Activated CD8-positive, alpha-beta memory T cell treated with anti-CD3 and anti-CD28 coated beads, Interleukin-2, amount 50 U/mL, for 48 hours (primary cell): ENCODE data around the gene C1QTNF1.
"Not testable (repeated sequence)": the region's sequence is repeated elsewhere in the genome, so short reads cannot be mapped to it uniquely, and the experiment has no call there.

ENCODE experiments used
- DNase-seq: peaks from one replicate; pipeline ENCODE4 v3.0.0-alpha.2; 2020

C1QTNF1 gene

DNA sequence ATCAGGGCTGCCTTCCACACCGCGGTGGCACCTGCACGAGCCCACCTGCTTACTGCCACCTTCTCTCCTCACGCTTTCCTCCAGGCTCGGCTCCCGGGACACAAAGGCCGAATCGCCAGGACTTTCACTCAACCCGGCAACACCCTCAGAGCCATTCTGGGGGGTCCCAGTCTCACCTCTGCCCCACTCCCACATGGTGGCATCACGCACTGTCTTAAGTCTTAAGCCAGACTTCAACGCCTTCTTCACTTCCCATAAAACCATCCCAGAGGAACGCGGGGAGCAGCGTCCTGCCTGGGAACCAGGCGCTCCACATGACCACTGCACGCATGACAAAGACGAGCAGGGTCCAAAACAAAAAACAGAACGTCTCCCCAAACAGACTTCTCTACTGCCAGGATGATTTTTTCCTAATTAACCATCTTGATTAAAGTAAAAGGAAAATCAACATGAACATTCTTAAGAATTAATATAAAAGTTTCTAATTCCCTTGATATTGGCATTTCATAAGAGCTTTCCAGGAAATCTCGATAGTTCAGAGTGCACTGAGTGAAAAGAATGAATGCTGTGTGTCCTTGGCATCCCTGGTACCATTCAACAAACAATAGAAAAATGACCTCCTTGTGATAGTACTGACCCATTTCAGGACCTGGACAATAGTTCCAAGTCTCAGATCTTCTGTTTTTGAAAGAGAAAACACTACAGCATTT, 17.0 kb upstream of the C1QTNF1 start:
- peak; percentile 40 for DNase-seq

DNA sequence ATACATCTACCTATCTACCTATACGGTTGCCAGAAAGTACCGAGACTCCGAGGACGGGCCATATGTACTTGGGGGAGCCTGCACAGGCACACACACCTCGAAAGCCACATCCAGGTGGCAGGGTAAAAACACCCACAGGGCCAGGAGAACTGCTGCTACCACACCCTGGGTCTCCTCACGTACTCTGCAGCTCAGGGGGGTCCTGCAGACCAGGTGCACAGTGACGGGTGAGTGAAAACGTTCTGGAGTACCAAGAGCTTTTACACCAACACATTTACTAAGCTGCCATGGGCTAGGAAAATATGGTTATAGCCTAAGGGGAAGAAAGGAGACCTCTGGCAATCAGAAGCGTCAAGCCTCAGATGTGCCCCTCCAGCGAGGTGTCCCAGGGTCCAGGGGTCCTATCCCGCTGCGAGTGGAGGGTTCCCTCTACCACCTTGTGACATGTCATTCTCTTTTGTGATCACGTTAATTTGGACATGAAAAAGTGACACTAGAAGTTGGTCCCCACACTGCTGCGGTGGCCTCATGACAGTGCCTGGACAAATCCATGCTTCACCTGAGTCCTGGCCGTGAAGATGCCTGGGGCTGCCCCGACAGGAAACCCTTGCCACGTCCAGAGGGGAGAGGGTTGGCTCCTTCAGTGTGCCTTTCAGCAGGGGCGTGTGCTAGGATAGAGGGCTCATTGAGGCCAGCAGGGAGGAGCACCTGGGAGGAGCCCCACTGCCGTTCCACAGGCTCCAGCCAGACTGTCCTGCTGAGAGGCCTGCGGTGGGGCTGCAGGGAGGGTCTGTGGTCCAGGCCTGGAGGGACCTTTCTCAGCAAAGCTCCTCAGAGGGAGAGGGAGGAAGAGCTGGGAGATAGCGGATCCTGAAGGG, 16.2 kb upstream of the C1QTNF1 start:
- peak; percentile 52 for DNase-seq

DNA sequence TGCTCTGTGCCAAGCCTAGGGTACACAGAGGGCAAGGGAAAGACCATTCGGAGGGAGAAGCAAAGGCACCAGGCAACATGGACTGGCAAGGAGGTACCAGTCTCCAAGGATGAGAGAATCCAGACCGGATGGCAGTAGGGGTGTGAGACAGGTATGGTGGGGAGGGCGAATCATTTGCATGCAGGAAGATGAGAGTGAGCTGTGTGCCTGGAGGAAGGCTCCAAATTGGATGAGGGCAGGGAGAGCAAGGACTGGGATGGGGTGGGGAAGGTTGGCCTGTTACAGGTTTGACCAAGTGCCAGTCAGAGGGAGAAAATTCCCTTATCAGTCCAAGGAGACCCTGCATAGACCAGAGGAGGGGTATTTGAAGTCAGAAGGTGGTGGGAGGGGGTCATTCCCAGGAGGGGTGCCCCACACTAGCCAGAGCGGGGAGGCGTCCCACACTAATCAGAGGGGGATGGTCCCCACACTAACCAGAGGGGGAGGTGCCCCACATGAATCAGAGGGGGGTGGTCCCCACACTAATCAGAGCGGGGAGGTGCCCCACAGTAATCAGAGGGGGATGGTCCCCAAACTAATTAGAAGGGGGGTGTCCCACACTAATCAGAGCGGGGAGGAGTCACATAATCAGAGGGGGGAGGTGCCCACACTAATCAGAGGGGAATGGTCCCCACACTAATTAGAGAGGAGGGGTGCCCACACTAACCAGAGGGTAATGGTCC, 15.1 kb upstream of the C1QTNF1 start:
- DNase-seq = no peak

DNA sequence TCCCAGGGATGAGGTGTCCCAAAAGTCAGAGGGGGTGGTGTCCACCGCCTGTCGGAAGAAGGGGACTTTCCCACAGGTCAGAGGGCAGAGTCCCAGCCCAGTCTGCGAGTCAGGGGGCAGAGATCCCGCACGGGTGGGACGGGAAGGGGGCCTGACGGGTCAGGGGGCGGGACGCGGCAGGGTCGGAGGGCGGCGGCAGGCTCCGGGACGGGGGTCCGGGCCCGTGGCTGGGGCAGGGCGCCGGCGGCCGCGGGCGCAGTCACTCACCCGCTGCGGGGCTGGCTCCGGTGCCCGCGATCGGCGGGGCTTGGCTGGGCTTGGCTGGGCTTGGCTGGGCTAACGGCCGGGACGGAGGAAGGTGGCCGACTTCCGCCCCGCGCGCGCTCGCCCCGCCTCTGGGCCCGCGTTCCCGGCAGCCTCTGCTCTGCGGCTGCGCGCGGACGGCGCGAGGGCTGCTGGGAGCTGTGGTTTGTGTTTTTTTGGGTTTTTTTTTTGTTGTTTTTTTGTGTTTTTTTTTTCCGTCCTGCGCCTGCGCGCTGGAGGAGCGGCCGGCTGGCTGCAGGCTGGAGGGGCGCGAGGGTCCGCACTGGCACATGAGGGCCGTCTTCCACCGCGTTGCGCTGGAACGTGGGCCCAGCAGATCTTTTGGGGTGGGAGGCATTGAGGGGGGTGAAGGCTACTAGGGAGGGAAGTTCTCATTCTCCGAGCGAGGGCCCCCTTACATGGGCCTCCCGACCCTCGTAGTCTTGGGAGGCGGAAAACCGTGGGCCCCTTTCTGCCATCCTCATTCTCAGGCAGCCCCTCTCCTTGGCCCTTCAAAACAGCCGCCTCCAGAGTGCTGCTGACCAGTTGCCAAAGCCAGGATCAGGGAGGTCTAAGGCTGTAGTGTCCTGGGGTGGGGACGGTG, 14.3 kb upstream of the C1QTNF1 start, which contains the start of gene CANT1:
Gene CANT1 (minus strand): TSS at position 368 of the 907 bp plus-strand sequence. CDS start 12,142 bp downstream, outside the sequence.
- peak; percentile 89 for DNase-seq

DNA sequence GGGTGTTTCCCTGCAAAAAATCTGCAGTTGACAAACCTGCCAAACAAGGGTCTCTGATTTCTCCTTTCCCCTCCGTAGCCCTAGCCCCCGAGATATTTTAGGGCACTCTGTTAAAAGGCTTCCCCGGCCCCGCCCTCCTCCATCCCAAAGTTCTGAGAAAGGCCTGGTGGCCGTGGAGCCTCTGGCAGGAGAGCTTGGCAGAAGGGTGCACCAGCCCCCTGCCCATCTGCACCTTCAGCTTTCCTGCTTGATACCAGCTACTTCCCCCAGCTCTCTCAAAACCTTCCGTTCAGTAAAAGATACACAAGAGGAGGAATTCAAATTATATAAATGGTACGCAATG, 13.7 kb upstream of the C1QTNF1 start:
- DNase-seq = no peak

DNA sequence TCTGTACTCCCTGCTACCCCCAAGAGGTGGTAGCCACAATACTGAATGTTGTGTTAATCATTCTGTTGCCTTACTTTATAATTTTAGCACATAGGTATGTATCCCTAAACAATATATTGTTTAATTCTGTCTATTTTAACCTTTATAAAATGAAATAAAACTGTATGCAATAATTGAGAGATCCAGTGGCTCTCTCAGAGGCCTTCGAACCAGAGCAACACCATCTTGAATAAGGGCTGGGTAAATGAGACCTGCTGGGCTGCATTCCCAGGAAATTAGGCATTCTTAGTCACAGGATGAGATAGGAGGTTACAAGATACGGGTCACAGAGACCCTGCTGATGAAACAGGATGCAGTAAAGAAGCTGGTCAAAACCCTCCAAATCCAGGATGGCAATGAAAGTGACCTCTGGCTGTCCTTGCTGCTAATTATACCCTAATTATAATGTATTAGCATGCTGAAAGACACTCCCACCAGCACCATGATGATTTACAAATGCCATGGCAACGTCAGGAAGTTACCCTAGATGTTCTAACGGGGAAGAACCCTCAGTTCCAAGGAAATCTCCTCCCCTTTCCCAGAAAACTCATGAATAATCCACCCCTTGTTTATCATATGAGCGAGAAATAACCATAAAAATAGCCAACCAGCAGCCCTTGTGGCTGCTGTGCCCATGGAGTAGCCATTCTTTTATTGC, 12.4 kb upstream of the C1QTNF1 start:
- DNase-seq = no peak

DNA sequence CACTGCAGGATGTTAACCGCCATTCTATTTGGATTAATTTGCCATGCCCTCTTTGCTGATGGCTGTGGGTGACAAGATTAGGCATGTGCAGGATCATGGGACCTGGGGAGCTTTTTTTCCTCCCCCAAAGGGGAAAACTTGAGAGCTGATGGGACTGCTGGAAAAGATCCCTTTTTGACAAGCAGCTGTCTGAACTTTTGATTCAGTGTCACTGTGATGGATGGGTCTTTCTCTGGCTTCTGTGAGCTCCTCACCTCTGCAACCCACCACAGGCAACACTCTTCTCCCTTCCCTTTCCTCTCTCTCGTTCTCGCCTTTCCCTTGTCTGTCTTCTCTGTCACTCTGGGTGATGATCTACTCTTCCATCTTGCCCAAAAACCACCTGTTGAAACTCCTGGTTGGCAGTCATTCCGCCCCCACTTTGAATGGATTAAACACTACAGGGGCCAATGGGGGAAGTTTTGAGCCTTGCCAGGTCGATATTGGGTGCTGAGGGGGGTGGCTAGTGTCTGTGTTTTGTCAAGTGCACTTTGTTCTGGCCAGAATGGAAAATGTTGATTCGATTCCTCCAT, 11.3 kb upstream of the C1QTNF1 start:
- DNase-seq = peak; percentile 17

DNA sequence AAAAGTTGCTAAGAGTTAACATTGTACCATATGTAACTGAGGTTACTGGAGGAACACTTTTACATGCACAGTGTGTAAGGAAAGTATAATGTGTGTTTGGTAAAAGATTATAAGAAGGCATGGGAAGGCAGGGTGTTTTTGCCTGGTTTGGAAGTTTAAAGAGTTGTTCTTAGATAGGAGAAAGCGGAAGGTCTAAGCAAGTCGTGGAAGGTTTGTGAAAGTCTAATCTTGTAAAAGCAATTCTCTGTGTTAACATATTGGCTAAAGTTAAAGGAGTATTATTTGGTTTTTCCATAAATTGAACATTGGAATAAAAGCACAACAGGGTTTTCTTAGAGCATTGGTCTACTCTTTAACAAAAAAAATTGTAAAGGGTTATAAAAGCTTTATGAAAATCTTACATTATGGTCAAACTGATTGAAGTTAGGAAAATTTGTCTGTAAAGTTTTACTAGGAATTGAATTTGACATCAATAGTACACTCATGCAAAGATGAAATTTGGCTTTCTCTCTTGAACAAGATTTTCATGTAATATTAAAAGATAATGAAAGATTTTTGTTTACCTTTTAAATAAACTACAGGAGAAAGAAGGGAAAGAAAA, 9.7 kb upstream of the C1QTNF1 start:
- no peak for DNase-seq

DNA sequence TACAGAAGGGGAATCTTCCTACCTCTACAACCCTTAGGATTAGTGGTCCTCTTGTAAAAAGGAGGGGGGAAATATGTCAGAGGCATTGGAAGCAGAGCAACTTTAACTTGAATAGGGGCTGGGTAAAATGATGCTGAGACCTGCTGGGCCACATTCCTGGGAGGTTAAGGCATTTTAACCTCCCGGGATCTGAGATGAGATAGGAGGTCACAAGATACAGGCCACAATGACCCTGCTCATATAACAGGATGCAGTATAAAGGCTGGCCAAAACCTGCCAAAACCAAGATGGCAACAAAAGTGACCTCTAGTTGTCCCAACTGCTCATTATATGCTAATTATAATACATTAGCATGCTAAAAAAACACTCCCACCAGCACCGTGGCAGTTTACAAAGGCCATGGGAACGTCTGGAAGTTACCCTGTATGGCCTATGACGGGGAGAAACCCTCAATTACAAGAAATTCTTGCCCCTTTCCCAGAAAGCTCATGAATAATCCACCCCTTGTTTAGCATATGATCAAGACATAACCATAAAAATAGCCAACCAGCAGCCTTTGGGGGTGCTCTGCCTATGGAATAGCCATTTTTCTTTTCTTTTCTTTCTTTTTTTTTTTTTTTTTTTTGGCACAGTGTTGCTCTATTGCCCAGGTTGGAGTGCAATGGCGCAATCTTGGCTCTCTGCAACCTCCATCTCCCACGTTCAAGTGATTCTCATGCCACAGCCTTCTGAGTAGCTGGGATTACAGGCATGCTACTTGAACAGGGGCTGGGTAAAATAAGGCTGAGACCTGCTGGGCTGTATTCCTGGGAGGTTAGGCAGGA, 6.2 kb upstream of the C1QTNF1 start:
- DNase-seq = peak; percentile 13

DNA sequence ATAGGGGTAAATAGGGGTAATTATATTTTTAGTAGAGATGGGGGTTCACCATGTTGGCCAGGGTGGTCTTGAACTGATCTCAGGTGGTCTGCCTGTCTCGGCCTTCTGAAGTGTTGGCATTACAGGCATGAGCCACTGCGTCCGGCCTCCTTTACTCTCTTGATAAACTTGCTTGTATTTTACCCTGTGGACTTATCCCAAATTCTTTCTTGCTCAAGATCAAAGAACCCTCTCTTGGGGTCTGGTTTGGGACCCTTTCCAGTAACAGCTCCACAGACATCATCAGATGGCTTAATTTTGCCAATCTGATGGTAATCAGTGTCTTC, 5.6 kb upstream of the C1QTNF1 start:
- no peak for DNase-seq

DNA sequence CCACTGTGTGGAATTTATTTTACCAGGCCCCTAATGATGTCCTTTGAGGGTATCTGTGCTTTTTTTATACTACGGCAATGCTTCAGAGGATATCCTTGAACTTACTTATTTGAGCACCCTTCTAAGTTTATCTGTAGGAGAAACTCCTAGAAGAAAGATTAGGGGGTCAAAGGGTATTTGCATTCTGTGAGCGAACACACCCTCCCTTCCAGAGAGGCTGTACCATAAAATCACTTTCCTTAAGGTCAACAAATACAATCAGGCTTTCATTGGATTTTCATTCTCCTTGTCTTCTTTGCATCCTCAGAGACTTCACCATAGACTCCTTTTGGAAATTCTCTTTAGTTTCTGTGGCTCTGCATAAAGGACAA, 4.7 kb upstream of the C1QTNF1 start:
- no peak for DNase-seq

DNA sequence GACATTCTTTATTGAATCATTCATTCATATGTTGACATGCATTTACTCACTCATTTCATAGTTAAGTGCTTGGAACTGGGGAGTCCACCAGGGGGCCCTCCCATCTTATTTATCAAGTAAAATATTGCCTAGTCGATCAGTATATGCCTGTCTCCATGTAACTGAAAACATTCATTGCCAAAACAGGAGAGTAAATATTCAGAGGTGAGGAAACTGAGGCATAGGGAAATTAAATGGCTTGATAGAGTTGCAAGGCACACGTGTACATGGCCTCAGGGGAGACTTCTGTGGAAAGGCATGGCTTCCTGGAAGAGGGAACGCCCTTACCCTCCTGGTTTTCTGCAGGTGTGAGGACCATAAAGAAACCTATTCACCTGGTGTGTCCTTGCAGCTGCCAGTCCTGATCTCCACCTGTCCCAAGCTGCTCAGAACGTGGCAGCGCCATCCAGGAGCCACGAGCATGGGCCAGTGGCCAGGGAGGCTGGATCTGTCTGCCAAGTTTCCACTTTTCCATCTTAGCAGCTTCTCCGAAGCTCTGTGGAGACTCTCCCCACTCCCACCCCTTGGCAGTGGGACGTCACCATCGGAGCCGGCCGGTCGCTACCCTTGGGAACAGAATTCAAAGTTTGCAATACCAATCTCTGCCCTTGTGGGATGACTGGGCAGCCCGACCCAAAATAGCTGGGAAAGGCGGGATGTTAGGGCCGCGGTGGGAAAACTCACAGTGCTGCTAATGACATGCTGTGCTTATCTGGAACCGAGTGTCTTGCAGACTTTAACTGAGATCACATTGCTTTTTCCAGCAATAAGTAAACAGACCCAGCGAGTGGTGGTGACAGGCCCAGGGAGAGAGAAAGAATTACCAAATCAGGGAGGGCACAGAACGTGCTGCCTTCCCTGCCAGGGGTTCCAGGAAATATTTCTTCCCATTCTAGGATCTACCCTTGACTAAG, 4.1 kb upstream of the C1QTNF1 start:
- peak; percentile 50 for DNase-seq

DNA sequence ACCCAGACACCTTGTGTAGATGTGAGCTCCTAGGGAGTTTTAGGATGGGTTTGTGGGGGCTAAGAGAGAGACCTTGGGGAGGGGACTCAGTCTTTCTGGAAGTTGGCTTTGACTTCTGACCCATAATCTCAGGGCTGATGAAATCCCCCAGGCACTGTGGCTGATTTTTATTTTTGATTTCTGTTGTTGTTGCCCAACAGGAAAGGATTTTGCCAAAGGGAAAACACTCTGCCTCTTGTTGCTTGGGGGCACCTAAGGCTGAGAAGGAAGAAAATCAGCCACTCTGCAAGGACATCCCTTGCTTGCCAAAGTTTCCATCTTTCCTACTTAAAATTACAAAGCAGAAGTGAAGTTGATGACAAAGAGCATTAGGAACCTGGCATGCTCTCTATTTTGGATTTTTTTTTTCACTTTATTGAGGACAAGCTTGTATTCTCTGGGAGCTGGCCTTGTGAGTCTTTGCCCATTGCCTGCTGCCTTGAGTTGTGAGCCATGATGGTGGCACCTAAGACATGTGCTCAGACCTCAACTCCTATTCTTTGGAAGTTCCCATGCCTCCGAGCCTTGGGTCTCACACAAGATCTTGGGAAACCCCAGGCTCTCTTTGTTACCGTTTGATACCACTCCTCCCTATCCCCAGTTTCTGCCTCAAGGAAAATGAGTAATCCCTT, 3.2 kb upstream of the C1QTNF1 start:
- no peak for DNase-seq

DNA sequence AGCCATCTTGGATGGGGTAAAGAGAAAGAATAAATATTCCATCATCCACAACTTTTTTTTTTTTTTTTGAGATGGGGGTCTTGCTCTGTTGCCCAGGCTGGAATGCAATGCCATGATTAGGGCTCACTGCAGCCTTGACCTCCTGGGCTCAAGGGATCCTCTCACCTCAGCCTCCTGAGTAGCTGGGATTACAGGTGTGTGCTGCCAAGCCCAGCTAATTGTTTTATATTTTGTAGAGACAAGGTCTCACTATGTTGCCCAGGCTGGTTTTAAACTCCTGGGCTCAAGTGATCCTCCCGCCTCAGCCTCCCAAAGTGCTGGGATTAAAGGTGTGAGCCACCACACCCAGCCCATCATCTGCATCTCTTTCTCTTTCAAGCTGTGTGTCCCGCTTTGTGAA, 2.0 kb upstream of the C1QTNF1 start:
- DNase-seq = not testable (repeated sequence)

DNA sequence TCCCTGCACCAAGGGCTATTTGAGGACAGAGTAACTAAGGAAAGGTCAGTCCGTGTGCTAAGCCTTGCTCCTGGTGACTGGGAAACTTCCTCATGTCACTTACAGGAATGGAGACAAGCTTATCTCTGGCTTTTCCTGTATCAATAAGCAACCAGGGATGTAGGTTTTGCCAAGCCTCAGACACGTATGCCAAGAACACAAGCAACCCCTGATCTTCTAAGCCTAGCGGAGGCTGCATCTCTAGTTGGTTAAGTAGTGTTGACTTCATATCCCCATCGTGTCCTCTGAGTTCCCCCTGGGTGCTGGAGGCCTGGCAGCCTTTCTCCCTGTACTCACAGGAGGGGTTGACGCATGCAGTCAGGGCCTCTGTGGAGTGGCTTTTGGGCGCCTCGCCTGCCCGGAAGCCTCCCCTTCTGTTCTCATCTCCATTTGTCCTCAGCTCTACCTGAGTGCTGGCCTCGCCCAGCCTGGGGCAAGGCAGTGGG, 1.4 kb upstream of the C1QTNF1 start:
- DNase-seq = no peak

DNA sequence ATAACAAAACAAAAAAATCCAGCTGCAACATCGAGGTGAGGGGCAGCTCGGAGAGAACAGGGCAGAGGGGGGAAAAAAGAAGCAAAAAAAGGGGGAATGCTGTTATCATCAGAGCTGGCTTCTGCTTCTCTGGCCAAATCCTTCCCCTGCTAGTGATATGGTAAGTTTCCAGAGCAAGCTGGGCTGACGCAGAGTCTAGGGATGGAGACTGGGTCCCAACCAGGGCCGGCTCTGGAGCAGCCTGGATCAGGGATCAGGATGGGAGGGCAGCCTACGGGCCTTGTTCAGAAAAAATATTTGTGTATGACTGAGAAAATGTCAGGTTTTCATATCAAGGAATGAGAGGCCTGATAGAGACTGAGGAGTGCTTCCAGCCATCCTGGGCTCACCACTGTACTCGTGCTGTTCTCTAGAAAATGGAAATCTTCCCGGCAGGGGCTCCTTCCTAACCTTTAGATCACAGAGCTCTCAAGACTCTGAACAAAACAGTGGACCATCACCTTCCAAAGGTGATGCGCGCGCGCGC, 726 bp upstream of the C1QTNF1 start:
- no peak for DNase-seq

DNA sequence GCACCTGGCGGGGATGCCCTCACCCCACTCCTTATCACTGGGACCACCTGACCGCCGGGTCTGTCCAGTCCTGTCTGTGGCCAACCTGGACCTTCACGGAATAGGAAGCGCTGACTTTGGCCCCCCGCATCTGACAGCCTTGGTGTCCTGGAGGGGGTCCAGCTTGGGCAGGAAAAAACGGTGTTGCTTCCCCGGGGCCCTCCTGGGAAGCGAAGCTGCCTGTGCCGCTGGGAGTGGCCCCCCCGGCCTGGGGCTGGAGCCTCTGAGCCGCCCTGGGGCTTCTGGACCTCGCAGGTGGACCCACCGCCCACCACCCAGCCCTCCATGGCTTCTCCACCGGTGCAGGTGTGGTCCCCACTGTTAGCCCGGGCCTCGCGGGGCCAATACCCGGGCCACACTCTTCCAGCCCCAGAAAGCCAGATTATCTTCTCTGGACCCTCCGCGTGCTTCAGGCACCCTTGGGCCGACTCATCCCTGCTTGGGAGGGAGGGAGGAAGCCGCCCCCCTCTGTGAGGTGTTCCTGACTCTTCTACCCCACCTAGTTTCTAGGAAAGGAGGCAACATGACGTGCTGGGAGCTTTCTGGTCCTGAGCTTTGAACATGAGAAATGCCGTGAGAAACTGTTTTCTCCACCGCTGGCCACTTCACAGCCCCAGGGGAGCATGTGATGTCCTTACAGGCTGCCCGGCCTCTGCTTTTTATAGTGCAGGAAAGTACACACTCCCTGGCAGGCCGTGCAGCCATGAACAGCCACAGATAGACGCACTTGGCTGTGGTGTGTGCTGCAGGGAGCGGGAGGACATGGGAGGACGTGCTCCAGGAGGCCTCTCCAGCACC, 1.1 kb downstream of the C1QTNF1 start:
- no peak for DNase-seq
